Measurements from ENCODE around the gene PCP4L1. TPM values are rescaled to one million over a fixed set of nuclear protein-coding genes. Genes with fewer than 3 reads are reported as not detected.

Gene PCP4L1
- total RNA-seq, 2 experiments from 2014 or later: 0.18 TPM; not detected in 1

- CTCF ChIA-PET: interaction anchor here (2.9 kb wide), 1 partner anchor 58 kb away, joined by 15 read pairs; no protein-coding TSS in a partner anchor
- intact Hi-C loops (cut with micrococcal nuclease): no loop called here
- DNase-seq (no peak), ATAC-seq (no peak)
- TF ChIP-seq CTCF (IDR thresholded peaks at IDR 0.05): no peak
- peak overlapping the region; percentile 57 for H3K27ac Mint-ChIP-seq
- no peaks in the 10 kb centered on the region for H3K9me3 Mint-ChIP-seq
- peaks cover 13% of the 10 kb centered on the region for H3K4me1 Mint-ChIP-seq (ENCODE audit: low read depth)
- POLR2A ChIA-PET: no interaction called here
- peaks cover 11% of the 10 kb centered on the region for H3K36me3 Mint-ChIP-seq (ENCODE audit: low read depth)
- H3K4me3 Mint-ChIP-seq: no peak overlapping the region
- H3K27me3 Mint-ChIP-seq: no peaks in the 10 kb centered on the region
Observed at GRCh38 chr1:161324020-161324419, 65.5 kb downstream of the PCP4L1 start.

- no peak for TF ChIP-seq CTCF (IDR thresholded peaks at IDR 0.05)
- H3K4me3 Mint-ChIP-seq: no peak overlapping the region
- H3K27me3 Mint-ChIP-seq: no peaks in the 10 kb centered on the region
- H3K4me1 Mint-ChIP-seq (ENCODE audit: low read depth): no peaks in the 10 kb centered on the region
- CTCF ChIA-PET: no interaction called here
- POLR2A ChIA-PET: no interaction called here
- ATAC-seq (no peak), DNase-seq (no peak)
- intact Hi-C loops (cut with micrococcal nuclease): no loop called here
- H3K9me3 Mint-ChIP-seq: no peaks in the 10 kb centered on the region
- H3K36me3 Mint-ChIP-seq (ENCODE audit: low read depth): peaks cover 29% of the 10 kb centered on the region
- no peak overlapping the region for H3K27ac Mint-ChIP-seq
Observed at GRCh38 chr1:161330346-161330745, 71.8 kb downstream of the PCP4L1 start.

- no peak overlapping the region for H3K4me3 Mint-ChIP-seq
Observed at GRCh38 chr1:161333166-161333565, 74.6 kb downstream of the PCP4L1 start.

More at GRCh38 chr1:161333166-161333565, 74.6 kb downstream of the PCP4L1 start:
- no peak for TF ChIP-seq CTCF (IDR thresholded peaks at IDR 0.05)
- POLR2A ChIA-PET: interaction anchor here (0.9 kb wide), 1 partner anchor 8 kb away, joined by 5 read pairs; no protein-coding TSS in a partner anchor
- no peak for ATAC-seq
- Mint-ChIP-seq H3K9me3 (no peaks in the 10 kb centered on the region), H3K27ac (no peak overlapping the region), H3K36me3 (ENCODE audit: low read depth) (peaks cover 33% of the 10 kb centered on the region), H3K27me3 (no peaks in the 10 kb centered on the region), H3K4me1 (ENCODE audit: low read depth) (peaks cover 2% of the 10 kb centered on the region)
- DNase-seq: no peak
- intact Hi-C loops (cut with micrococcal nuclease): no loop called here
- CTCF ChIA-PET: no interaction called here

Small RNA genes within 50 kb of the gene (microRNA-seq; reads per million reads assigned to microRNA genes)
- gene MIR5187 (ENCODE audit: borderline microRNAs expressed, borderline replicate concordance): 1.8 reads per million

Other genes with a start within 250 kb of the PCP4L1 start
- 10 to 100 TPM; 19.0 to 20.9 TPM for gene F11R, start 237.6 kb upstream of the PCP4L1 start, total RNA-seq
- gene TSTD1, start 219.8 kb upstream of the PCP4L1 start, total RNA-seq: 10 to 100 TPM; 70.8 to 78.7 TPM
- gene USF1, start 212.8 kb upstream of the PCP4L1 start, total RNA-seq: 10 to 100 TPM; 50.0 to 52.1 TPM
- gene ARHGAP30, start 188.9 kb upstream of the PCP4L1 start, total RNA-seq: 100 to 1,000 TPM; 174 to 175 TPM
- gene NECTIN4, start 169.2 kb upstream of the PCP4L1 start, total RNA-seq: not detected
- under 1 TPM in 1 of 2 experiments, not detected in 1; 0.43 TPM for gene KLHDC9, start 160.4 kb upstream of the PCP4L1 start, total RNA-seq
- gene PFDN2, start 140.7 kb upstream of the PCP4L1 start, total RNA-seq: 100 to 1,000 TPM; 137 to 144 TPM
- gene NIT1, start 140.6 kb upstream of the PCP4L1 start, total RNA-seq: 10 to 100 TPM; 38.5 to 40.0 TPM
- 10 to 100 TPM; 30.4 to 37.0 TPM for gene DEDD, start 126.1 kb upstream of the PCP4L1 start, total RNA-seq
- gene UFC1, start 104.8 kb upstream of the PCP4L1 start, total RNA-seq: 10 to 100 TPM; 81.2 to 84.1 TPM
- gene USP21, start 99.2 kb upstream of the PCP4L1 start, total RNA-seq: 10 to 100 TPM; 24.4 to 26.7 TPM
- 10 to 100 TPM; 24.4 to 24.9 TPM for gene PPOX, start 92.3 kb upstream of the PCP4L1 start, total RNA-seq
- 10 to 100 TPM; 39.9 to 40.8 TPM for gene B4GALT3, start 81.2 kb upstream of the PCP4L1 start, total RNA-seq
- gene ADAMTS4, start 59.7 kb upstream of the PCP4L1 start, total RNA-seq: 1 to 10 TPM; 1.1 to 1.8 TPM
- 10 to 100 TPM; 85.9 to 97.1 TPM for gene NDUFS2, start 56.4 kb upstream of the PCP4L1 start, total RNA-seq
- gene FCER1G, start 43.5 kb upstream of the PCP4L1 start, total RNA-seq: under 1 TPM; 0.60 to 0.81 TPM
- gene APOA2, start 35.1 kb upstream of the PCP4L1 start, total RNA-seq: not detected
- gene TOMM40L, start 32.7 kb upstream of the PCP4L1 start, total RNA-seq: 10 to 100 TPM; 11.6 to 12.1 TPM
- gene NR1I3, start 20.5 kb upstream of the PCP4L1 start, total RNA-seq: not detected
- 1 to 10 TPM; 2.8 to 3.3 TPM for gene MPZ, start 51.2 kb downstream of the PCP4L1 start, total RNA-seq
- 100 to 1,000 TPM; 160 to 175 TPM for gene SDHC, start 55.6 kb downstream of the PCP4L1 start, total RNA-seq
- gene CFAP126, start 109.1 kb downstream of the PCP4L1 start, total RNA-seq: not detected
- gene FCGR2A, start 246.7 kb downstream of the PCP4L1 start, total RNA-seq: not detected

Measured in activated CD8-positive, alpha-beta T cell treated with anti-CD3 and anti-CD28 coated beads for 36 hours (primary cell).